Measurements from ENCODE around the gene TGM2.

GRCh38 chr20:38147163-38147562 lies 17.9 kb downstream of the TGM2 start:
- TF ChIP-seq CTCF (IDR thresholded peaks at IDR 0.05) (no peak), POLR2AphosphoS5 (IDR thresholded peaks at IDR 0.05; ENCODE audit: insufficient read depth in 1 of 2, low read depth in 1 of 2) (no peak), POLR2A (IDR thresholded peaks at IDR 0.05) (no peak)
